GM21447 (cell line): ENCODE measurements around the gene OCA2.
"Not testable (repeated sequence)": the region's sequence is repeated elsewhere in the genome, so short reads cannot be mapped to it uniquely, and the experiment has no call there.

Experiments used
- ATAC-seq: cut with Tn5 transposase; IDR thresholded peaks from one replicate; pipeline ENCODE4 v1.9.1; 2021; ENCODE audit not compliant: unreplicated experiment

Gene OCA2

DNA sequence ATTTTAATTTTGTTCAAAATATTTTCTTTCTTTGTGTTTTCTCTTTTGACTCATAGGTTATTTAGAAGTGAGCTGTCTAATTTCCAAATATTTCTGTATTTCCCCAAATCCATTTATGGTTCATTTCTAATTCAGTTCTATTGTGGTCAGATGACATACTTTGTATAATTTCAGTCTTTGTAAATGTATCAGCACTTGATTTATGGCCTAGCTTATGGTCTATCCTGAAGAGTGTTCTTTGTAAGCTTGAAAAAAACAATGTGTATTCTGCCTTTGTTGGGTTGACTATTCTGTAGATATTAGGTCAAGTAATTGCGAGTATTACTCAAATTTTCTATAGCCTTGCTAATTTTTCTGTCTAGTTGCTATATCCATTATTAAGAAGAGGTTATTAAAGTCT is 311.2 kb downstream of the OCA2 start:
- no peak for ATAC-seq

DNA sequence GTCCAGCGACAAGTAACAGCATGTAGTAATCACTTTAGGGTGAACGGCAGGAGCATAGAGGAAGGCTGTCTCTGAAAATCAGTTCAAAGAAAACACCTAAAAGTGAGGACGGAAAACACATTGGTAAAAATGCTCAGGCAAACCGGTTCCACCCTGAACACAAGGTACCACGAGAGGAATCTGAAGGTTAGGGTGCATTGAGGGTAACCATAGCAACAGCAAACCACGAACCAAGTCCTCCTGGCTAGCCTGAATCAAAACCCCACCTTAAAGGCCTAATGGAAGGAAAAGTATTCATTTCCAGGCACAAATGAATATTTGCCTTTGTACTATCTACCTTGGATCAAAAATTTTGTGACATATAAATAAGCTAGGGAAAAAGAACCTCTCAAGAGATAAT is 315.0 kb downstream of the OCA2 start:
- ATAC-seq, result no peak

DNA sequence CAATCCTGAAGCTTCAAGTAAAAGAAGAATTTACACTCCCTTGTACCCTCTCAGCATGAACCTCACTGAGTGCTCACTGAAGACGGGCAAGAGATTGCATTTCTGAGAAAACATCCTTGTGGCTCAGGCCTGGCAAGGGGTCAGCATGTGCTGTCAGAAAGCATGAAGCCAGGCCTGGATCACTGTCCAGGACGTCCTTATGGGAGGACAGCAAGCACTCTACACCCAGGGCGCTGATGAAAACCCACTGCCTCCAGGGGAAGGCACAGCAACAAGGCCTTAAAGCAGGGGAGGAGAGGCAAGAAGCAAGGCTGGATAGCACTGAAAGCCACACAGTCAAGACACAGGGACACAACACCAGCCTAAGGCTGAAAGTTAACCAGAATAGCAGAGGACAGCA is 315.4 kb downstream of the OCA2 start:
- no peak for ATAC-seq

DNA sequence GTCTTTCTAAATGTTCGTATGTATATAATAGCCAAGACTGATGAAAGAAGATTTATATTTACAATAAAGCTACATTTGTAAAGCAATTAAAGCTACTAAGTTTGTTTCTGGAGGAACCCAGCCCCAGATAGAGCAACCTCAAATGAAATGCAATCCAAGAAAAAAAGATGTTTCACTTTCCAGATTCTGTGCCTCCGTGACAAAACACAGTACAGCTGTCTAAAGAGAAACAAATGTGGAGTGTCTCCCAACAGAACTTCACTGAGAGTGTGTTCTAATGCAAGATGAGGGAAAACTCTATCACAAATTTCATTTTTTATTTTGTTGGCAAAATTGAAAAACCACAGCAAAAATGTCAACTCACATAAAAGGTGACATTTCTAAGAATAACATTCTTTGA is 317.0 kb downstream of the OCA2 start:
- ATAC-seq, result no peak

DNA sequence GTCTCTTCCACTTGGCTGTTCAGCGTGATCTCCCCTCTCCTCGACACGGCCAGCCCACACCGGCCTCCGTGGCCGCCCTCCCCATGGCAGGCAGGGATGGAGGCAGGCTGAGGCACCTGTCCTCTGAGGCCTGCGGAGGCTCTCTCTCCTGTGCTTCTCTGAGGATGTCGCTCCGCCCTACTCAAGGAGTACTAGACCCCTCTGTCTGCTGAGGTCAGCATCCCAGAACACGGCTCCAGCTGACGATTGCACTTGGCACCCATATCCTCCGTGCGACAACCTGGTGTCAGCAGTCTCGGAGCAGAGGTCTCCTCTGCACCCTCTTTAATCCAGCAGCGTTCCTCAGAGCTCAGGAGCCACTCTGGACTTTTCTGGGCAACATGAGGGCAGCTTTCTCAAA is 322.6 kb downstream of the OCA2 start:
- no peak for ATAC-seq

DNA sequence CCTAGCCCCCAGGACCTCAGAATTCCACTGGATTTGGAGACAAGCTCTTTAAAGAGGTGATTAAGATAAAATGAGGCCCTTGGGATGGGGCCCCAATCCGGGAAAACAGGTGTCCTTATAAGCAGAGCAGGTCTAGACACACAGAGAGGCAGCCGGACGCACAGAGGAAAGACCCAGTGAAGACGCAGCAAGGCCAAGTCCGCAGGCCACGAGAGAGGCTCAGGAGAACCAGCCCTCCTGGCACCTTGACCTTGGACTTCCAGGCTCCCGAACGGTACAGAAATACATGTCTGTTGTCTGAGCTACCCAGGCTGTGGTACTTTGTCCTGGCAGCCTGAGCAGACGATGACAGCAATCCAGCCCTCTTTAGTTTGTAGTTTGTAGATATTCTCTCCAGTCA is 324.5 kb downstream of the OCA2 start:
- no peak for ATAC-seq

DNA sequence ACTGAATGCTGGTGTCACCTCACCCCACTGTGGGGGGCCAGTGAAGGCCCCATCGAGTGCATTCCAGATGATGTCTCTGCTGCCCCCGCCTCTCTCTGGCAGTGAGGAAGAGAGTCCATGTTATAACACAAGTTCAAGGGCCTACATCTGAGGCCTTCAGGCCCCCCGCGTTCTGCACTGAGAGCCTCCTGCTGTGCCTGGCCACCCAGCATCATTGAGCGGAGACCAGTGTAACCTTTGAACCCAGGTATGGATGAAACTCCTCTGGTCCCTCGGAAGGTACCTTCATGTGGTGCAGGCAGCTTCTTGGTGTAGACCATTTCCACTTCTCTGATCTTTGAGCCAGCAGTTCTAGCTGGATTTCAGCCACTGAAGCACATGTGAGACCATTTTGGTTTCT is 324.9 kb downstream of the OCA2 start:
- no peak for ATAC-seq

DNA sequence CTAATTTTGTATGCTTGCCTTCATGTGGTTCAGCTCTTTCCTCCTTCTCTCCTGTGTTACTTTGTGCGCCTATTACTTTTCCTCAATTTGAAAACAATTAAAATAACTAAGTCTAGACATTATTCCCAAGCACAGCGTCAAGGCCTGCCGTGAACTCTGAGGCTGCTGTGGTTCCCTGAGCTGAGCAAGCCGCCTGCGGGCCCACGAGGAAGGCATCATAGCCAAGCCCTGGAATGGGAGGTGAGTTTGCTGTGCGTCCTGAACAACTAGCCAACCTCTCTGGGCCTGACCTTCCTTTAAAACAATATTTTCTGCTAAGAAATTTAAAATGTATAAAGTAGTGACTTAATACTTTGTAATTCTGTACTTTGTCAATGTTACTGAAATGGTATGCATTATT is 327.2 kb downstream of the OCA2 start:
- no peak for ATAC-seq

DNA sequence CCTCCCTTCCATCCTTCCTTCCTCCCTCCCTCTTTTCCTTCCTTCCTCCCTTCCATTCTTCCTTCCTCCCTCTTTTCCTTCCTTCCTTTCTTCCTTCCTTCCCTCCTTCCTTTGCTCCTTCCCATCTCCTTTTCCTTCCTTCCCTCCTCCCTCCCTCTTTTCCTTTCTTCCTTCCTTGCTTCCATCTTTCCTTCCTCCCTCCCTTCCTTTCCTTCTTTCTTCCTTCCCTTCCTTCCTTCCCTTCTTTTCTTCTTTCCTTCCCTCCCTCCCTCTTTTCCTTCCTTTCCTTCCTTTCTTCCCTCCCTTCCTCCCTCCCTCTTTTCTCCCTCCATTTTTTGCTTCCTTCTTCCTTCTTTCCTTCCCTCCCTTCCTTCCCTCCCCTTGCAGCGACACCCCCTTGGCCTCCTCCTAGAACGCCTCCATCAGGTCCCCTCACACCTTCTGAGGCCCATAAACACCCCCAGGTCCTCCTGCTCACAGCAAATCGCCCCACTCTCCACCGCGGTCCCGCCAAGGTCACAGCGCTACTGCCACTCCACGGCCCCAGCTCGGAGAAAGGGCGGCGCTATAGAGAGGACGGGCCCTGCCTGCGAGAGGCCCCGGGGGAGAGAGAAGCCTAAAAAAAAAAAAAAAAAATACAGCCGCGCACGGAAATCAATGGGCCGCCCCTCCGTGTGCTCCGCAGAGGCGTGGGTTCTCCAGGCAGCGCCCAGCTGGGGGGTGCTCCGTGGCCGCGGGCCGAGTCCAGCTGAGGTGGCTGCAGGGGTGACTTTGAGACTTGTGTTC is 328.2 kb downstream of the OCA2 start:
- ATAC-seq, result no peak

DNA sequence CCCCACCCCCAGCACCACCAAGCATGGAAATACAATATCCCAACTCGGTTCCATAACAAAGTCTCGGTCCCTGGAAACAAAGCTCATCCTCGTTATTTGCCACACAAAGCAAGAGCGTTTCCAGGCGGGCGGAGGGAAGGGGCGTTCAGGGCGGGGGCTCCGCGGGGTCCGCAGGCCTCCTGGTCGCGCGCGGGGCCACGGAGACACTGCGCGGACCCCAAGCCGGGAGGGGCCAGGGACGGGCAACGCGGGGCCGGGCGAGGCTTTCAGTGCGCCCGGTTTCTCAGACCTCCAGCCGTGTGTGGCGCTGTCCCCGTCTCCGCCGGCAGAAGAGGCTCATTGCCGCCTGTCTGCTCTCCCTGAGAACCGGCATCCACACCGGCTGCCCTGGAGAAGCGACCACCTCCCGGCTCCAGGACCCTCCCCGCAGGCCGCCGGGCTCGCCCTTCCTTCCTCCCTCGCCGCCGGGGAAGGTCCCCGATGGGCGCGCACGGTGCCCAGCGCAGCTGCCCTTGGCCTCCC is 329.0 kb downstream of the OCA2 start:
- ATAC-seq, result no peak

DNA sequence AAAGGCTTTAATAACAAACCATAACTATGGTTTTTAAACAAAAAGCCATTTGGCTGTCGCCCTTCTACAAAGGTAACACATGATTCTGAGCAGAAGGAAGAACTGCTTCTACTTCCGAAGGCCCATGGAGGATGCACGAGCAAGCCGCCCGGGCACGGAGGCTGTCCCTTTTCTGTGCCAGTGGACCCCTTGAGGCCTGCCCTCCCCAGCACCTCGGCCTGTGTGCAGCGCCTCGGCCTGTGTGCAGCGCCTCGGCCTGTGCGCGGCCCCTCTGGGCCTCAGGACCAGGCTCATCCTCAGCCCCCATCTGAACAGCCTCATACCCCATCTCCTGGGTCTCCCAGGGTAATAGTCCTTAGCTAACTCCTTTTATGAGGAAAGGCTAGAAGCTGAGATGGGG is 329.5 kb downstream of the OCA2 start:
- no peak for ATAC-seq

DNA sequence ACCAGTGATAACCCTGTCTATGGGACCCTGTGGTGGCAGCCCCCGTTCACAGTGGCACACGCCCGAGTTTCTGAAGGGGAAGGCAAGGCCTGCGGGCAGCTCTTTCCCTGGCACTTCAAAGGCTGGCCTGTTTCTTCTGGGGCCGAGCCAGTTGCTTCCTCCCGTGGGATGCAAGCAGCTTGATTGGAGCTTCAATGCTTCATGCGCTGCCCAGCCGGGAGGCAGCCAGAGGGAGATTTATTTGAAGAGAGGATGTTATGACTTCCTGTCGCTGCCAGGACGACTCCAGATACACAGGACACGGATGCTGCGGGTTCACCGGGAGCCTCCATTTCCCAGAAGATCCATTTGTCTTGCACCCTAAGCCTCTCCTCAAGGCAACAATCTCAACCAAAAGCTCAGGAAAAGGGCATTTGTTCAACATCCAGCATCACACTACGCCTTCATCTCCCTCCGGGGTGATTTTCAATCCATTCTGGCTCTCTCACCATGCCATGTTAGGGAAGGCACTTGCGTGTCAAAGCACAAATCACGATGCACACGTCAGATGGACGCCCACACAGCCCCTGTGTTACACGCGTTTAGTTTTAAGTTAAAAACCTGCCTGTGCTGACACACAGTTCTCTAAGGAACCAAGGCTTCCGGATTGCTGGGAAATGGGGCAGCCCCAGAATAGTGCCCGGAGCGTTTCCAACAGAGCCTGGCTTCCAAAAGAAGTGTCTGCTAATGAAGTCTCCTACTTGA is 330.2 kb downstream of the OCA2 start:
- no peak for ATAC-seq

DNA sequence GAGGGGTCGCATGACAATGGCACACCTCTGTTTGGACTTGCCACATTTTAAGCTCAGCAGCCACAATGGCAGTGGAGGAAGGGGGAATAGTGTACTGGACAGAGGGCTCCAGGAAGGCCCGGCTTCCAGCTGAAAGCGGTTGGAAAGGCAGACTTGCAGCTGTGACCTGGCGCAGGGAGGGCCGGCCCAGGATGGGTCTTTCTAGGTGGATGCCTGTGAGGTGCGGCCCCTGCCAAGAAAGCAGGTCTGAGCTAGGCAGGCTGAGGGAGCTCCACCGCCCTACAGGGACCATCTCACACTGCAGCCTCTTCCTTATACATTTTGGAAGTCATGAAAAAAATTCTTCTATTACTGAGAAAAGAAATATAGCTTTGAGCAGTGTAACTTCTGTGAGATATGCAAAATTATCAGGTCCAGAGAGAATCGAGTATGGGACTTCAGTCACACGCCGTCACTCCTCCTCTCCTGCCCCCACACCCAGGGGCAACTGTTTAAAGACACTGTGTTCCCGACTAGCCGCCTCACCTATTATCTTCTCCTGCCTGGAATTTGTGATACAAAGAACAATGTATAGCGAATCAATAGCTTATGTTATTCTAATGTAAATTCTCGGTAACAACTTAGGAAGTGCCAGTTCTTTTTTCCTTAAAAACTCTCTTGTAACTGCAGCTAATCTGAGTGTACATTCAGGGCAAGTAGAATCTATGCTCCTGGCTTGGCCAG is 331.0 kb downstream of the OCA2 start:
- no peak for ATAC-seq

DNA sequence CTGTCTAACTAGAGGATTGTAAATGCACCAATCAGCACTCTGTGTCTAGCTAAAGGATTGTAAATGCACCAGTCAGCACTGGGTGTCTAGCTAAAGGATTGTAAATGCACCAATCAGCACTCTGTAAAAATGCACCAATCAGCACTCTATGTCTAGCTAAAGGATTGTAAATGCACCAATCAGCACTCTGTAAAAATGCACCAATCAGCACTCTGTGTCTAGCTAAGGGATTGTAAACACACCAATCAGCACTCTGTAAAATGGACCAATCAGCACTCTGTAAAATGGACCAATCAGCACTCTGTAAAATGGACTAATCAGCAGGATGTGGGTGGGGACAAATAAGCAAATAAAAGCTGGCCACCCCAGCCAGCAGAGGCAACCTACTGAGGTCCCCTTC is 331.7 kb downstream of the OCA2 start:
- not testable (repeated sequence) for ATAC-seq

DNA sequence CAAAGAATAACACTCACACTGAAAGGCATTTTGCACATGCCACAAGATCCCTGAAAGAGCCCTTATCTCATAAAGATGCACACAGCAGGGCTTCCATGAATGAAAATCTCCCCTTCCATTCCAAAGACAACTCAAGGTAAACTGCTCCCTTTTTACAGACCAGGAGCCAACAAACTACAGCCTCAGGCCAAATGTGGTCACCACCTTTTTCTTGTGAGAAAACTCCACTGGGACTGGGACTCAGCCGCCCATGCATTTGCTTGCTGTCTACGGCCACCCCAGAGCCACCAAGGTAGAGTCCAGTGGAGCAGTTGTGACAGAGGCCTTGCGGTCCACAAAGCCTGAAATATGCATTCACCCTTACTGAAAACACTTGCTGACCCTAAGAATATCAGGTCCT is 334.8 kb downstream of the OCA2 start:
- no peak for ATAC-seq

DNA sequence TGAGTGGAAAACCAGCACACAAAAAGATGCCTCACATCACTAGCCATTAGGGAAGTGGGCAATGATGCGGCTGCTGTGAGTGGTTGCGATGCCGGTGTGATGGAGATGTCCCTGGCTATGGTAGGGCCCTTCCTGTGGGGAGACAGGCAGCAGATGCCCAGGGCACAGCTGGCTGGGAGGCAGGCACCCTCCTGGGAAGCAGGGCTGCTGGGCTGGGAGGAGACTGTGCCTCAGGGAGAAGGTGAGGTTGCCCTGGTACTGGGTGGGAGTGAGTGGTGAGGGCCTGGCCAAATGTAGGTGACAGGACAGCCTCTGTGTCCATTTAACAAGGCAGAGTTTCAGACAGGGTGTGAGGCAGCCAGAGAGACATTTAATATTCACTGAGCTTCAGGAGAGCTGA is 335.6 kb downstream of the OCA2 start:
- no peak for ATAC-seq

DNA sequence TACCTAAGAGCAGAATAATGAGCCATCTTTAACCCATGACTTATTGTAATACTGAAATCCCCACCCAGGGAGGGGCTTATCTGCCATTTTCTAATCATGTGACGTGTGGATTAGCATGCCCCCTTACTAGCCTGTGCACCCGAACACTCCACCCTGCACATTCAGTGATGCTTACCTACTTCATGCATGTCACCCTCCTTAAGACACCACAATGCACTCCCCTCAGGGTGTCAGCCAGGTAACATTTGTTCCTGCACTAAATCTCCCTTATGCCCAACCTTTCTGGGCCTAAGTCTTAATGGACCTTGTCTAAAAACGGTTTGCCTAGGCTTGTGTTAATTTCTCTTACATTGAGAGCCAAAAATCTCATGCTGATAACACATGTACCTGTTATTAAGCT is 336.6 kb downstream of the OCA2 start:
- ATAC-seq, result no peak

DNA sequence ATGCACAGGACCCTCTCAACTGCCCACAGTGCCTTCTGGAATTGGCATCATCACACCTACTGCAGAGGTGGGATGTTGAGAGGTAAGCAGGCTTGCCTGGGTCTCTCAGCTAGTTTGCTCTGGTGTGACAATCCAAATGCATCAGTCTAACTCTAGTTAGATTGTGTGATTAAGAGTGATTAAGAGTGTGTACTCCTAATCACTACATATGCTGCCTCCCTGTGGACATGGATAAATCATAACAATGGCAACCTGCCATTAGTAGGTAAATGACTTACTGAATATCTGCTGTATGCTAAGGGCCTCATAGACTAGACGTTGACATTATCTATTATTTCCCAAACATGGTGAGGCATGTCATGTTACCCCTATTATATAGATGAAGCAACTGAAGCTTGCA is 342.1 kb downstream of the OCA2 start:
- ATAC-seq, result no peak

DNA sequence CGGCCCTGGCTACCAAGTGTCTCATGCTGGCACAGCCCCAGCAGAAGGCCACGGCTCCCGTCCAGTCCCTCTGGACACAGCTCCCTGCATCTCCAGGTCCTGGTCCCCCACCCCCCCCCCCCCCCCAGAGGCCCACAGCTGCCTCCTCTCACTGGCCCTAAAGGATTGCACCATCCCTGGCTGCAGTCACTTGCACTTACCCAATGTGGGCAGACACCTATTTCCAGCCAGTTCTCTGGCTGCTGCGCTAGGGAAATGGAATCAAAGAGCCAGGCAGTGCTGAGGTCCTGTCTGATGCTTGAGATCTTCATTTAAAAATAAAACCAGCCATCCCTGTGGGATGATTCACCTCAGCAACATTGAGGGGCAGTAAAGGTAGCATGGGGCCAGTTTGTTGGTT is 346.4 kb downstream of the OCA2 start:
- no peak for ATAC-seq

DNA sequence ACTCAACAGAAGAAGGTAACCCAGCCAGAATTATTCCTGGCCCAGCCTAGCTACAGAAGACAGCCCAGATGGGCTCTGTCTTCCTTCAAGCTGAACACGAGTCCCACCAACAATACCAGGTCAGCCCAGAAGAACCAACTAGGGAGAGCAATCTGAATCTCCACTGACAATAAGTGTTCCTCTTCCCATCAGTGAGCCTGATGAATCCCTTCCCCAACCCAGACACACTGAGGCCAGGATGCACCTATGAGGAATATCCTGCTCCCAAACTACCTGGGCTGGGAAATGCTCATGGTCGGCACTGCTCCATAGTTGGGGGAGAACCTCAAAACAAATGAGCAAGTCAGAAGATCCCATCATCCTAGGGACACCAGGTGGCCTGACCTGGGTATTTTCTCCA is 351.1 kb downstream of the OCA2 start:
- ATAC-seq, result no peak

DNA sequence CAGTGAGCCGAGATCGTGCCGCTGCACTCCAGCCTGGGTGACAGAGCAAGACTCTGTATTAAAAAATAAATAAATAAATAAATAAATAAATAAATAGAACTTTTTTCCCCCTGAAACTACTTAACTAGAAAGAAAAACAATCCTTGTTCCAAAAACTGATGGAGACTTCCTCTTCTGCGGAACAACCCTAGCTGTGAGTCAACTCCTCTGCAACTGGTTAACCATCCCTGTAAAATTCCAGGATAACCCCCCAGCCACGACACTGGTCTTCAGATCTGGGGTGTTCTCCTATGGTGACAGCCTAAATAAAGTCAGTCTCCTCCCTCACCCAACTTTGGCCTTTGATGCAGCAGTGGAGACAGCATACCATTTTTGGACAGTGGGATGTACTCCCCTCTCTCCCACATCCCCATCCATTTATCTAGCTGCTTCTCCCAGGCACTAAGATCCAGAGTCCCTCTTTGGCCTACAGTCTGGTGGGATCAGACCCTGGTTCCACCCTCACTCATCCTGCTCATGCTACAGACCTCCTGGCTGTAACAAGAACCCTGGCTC is 352.6 kb downstream of the OCA2 start:
- ATAC-seq, result no peak

DNA sequence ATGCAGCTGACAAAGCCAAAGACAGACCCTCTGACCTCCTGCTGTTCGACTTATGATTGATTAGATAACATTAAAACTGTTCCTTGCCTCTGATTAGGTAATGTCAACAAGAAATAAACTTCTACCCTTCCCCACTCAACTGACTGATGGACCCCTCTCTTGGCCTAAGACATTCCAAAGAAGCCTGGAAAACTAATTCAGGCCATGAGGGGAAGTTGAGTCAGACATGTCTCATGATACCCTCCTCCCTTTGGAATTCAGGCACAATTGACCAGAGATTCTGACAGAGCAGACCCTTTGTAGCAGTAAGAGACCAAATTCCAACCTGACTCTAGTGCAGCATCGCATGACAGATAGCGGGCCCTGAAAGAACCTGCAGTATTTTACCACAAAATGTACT is 354.5 kb downstream of the OCA2 start:
- ATAC-seq, result no peak
